Measurements from ENCODE around the gene BBS5.
"Not testable (repeated sequence)": the region's sequence is repeated elsewhere in the genome, so short reads cannot be mapped to it uniquely, and the experiment has no call there.

BBS5 gene

DNA sequence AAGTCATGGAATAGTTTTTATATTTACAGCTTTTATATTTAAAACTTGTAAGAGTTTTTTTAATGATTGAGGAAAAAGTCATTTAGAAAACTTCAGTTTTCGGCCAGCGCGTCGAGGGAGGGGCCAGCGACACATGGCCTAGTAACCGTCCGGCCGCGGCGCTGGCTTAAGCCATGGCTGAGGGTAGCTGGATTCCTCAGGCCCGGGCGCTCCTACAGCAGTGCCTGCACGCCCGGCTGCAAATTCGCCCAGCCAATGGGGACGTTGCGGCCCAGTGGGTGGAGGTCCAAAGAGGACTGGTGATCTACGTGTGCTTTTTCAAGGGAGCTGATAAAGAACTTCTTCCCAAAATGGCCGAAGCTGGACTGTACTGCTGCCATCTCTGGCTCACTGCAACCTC is 25.4 kb downstream of the BBS5 start:
- no peak for TF ChIP-seq FOXP2 (optimal IDR thresholded peaks at IDR 0.05; ENCODE audit: control extremely low read depth, extremely low read length, insufficient read depth)
- no peak for TF ChIP-seq EZH2 (IDR thresholded peaks at IDR 0.05)
- no peak for TF ChIP-seq POLR2AphosphoS5 (IDR thresholded peaks at IDR 0.05; ENCODE audit: borderline replicate concordance, low read depth, low read length)
- no peak for DNase-seq (ENCODE audit: low read depth, low spot score)
- Histone ChIP-seq H3K9me3 (ENCODE audit: low read depth, low read length) (no peaks in the 10 kb centered on the region), H3K9ac (ENCODE audit: insufficient read length) (no peak overlapping the region), H3K27ac (no peak overlapping the region), H3K4me3 (no peak overlapping the region), H3K36me3 (ENCODE audit: insufficient read depth, low read length) (no peaks in the 10 kb centered on the region)

DNA sequence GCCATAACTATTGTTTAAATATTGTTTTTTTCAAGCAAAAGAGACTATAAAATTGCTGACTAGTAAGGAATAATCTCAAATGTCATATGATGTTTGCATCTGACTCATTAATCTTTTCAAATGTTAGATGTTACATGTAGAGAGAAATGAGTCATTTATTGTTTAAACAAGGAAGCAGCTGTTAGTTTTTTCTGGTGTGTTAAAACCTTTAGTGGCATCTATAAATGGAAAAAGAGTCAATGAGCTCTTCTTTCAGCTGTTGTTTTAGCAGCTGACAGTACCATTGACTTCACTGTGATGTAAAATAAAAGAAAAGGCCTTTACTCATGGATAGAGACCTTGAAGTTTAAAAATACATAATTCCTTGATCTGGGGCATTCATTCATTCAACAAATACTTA is 28.4 kb downstream of the BBS5 start:
- no peak overlapping the region for H3K9ac ChIP-seq (ENCODE audit: insufficient read length)
- no peak for DNase-seq (ENCODE audit: low read depth, low spot score)
- TF ChIP-seq EZH2 (IDR thresholded peaks at IDR 0.05) (no peak), FOXP2 (optimal IDR thresholded peaks at IDR 0.05; ENCODE audit: control extremely low read depth, extremely low read length, insufficient read depth) (no peak), POLR2AphosphoS5 (IDR thresholded peaks at IDR 0.05; ENCODE audit: borderline replicate concordance, low read depth, low read length) (no peak)
- H3K27ac ChIP-seq, result no peak overlapping the region
- H3K36me3 ChIP-seq (ENCODE audit: insufficient read depth, low read length), result no peaks in the 10 kb centered on the region
- no peaks in the 10 kb centered on the region for H3K9me3 ChIP-seq (ENCODE audit: low read depth, low read length)
- H3K4me3 ChIP-seq, result no peak overlapping the region

- no peak within 1 kb of the TSS for H3K4me3 ChIP-seq
- no peak within 1 kb of the TSS for H3K27ac ChIP-seq
- no peak for DNase-seq (ENCODE audit: low read depth, low spot score)
- TF ChIP-seq EZH2 (IDR thresholded peaks at IDR 0.05), result no peak
- no peak for TF ChIP-seq FOXP2 (optimal IDR thresholded peaks at IDR 0.05; ENCODE audit: control extremely low read depth, extremely low read length, insufficient read depth)
- no peak for TF ChIP-seq POLR2AphosphoS5 (IDR thresholded peaks at IDR 0.05; ENCODE audit: borderline replicate concordance, low read depth, low read length)
- no peaks in the 10 kb centered on the region for H3K9me3 ChIP-seq (ENCODE audit: low read depth, low read length)
- no peak within 1 kb of the TSS for H3K9ac ChIP-seq (ENCODE audit: insufficient read length)
- no peaks in the 10 kb centered on the region for H3K36me3 ChIP-seq (ENCODE audit: insufficient read depth, low read length)
These were observed 30.1 kb downstream of the BBS5 start, which contains the start of gene KLHL41 for GRCh38 chr2:169509298-169509885. TSS of gene KLHL41 (plus strand) at chr2:169509702. CDS start at chr2:169509779, 77 bp downstream.

DNA sequence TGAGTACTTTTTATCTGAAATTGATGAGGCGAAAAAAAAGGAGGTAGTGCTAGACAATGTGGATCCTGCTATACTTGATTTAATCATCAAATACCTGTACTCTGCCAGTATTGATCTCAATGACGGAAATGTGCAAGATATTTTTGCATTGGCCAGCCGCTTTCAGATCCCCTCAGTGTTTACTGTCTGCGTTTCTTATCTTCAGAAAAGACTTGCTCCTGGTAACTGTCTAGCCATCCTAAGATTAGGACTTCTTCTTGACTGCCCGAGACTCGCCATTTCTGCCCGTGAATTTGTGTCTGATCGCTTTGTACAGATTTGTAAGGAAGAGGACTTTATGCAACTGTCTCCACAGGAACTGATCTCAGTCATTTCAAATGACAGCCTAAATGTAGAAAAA is 30.7 kb downstream of the BBS5 start:
- DNase-seq (ENCODE audit: low read depth, low spot score), result no peak
- Histone ChIP-seq H3K9ac (ENCODE audit: insufficient read length) (no peak overlapping the region), H3K27ac (no peak overlapping the region), H3K4me3 (no peak overlapping the region), H3K9me3 (ENCODE audit: low read depth, low read length) (no peaks in the 10 kb centered on the region), H3K36me3 (ENCODE audit: insufficient read depth, low read length) (no peaks in the 10 kb centered on the region)
- no peak for TF ChIP-seq FOXP2 (optimal IDR thresholded peaks at IDR 0.05; ENCODE audit: control extremely low read depth, extremely low read length, insufficient read depth)
- TF ChIP-seq EZH2 (IDR thresholded peaks at IDR 0.05), result no peak
- no peak for TF ChIP-seq POLR2AphosphoS5 (IDR thresholded peaks at IDR 0.05; ENCODE audit: borderline replicate concordance, low read depth, low read length)

- Histone ChIP-seq H3K36me3 (ENCODE audit: insufficient read depth, low read length) (no peaks in the 10 kb centered on the region), H3K9ac (ENCODE audit: insufficient read length) (no peak overlapping the region), H3K4me3 (no peak overlapping the region), H3K27ac (no peak overlapping the region), H3K9me3 (ENCODE audit: low read depth, low read length) (no peaks in the 10 kb centered on the region)
- TF ChIP-seq POLR2AphosphoS5 (IDR thresholded peaks at IDR 0.05; ENCODE audit: borderline replicate concordance, low read depth, low read length), result no peak
- TF ChIP-seq EZH2 (IDR thresholded peaks at IDR 0.05), result no peak
- no peak for TF ChIP-seq FOXP2 (optimal IDR thresholded peaks at IDR 0.05; ENCODE audit: control extremely low read depth, extremely low read length, insufficient read depth)
- DNase-seq (ENCODE audit: low read depth, low spot score), result no peak
These were observed 31.2 kb downstream of the BBS5 start for GRCh38 chr2:169510496-169510895.

DNA sequence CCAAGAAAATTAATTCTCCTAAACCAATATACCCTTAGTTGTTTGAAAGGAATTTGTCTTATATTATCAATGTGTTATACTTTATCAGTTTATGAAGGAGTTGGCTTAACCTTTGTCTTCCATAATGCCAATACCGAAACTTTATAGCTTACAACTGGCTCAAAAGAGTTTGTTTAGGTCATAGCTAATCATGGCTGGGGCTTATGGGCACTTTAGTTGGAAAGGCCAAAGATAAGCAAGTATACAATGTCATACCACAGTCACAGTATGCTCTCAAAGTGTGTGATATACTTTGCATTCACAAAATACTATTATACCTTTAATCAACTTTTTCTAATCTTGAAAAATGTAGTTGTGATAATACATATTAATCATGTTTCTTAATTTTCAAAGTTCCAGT is 32.5 kb downstream of the BBS5 start:
- Histone ChIP-seq H3K9ac (ENCODE audit: insufficient read length) (no peak overlapping the region), H3K36me3 (ENCODE audit: insufficient read depth, low read length) (no peaks in the 10 kb centered on the region), H3K9me3 (ENCODE audit: low read depth, low read length) (no peaks in the 10 kb centered on the region), H3K4me3 (no peak overlapping the region), H3K27ac (no peak overlapping the region)
- no peak for DNase-seq (ENCODE audit: low read depth, low spot score)
- TF ChIP-seq POLR2AphosphoS5 (IDR thresholded peaks at IDR 0.05; ENCODE audit: borderline replicate concordance, low read depth, low read length), result no peak
- TF ChIP-seq FOXP2 (optimal IDR thresholded peaks at IDR 0.05; ENCODE audit: control extremely low read depth, extremely low read length, insufficient read depth), result no peak
- TF ChIP-seq EZH2 (IDR thresholded peaks at IDR 0.05), result no peak

DNA sequence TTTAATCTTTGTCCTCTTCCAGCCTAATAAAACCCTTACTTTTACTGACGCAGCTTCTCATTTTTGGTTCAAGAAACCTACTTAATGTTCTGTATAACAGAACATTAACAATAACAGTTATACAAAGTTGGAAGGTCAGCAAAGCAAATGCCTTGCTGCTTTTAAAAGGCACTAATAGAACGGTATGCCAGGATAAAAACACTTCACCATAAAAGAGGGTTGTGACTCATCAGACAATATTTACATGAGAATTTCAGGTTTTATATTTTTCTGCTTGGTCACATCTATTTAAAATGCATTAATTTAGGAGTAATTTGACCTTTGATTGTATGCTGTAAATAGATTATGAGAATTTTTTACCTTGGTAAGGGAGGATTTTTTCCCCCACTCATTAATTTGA is 33.2 kb downstream of the BBS5 start:
- DNase-seq (ENCODE audit: low read depth, low spot score), result no peak

GRCh38 chr2:169513094-169513493 is 33.8 kb downstream of the BBS5 start:
- no peak for TF ChIP-seq POLR2AphosphoS5 (IDR thresholded peaks at IDR 0.05; ENCODE audit: borderline replicate concordance, low read depth, low read length)
- no peak for TF ChIP-seq EZH2 (IDR thresholded peaks at IDR 0.05)
- TF ChIP-seq FOXP2 (optimal IDR thresholded peaks at IDR 0.05; ENCODE audit: control extremely low read depth, extremely low read length, insufficient read depth), result no peak
- H3K9me3 ChIP-seq (ENCODE audit: low read depth, low read length), result no peaks in the 10 kb centered on the region
- H3K4me3 ChIP-seq, result no peak overlapping the region
- H3K36me3 ChIP-seq (ENCODE audit: insufficient read depth, low read length), result no peaks in the 10 kb centered on the region
- DNase-seq (ENCODE audit: low read depth, low spot score), result no peak
- no peak overlapping the region for H3K27ac ChIP-seq
- no peak overlapping the region for H3K9ac ChIP-seq (ENCODE audit: insufficient read length)

More for the DNA sequence above, 33.2 kb downstream of the BBS5 start:
- H3K4me3 ChIP-seq, result no peak overlapping the region
- H3K27ac ChIP-seq, result no peak overlapping the region
- H3K36me3 ChIP-seq (ENCODE audit: insufficient read depth, low read length), result no peaks in the 10 kb centered on the region
- H3K9me3 ChIP-seq (ENCODE audit: low read depth, low read length), result no peaks in the 10 kb centered on the region
- H3K9ac ChIP-seq (ENCODE audit: insufficient read length), result no peak overlapping the region
- no peak for TF ChIP-seq POLR2AphosphoS5 (IDR thresholded peaks at IDR 0.05; ENCODE audit: borderline replicate concordance, low read depth, low read length)

DNA sequence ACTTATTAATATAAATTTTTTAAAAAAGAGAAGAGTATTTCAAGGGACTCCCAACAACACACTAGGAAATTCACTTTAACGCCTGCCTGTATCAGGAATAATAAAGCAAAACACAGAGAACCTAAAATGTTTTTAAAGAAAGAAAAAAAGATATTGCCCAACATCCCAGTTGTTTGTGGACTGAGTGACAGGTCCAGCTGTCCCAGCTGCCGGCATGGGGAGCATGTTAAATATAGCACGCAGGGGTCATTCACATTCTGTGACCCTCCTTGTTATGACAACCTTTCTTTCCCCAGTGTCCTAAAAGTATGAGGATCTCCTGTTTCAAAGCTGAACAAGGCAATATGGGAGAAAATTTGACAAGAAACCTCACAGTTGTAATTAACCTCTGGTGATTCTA is 34.6 kb downstream of the BBS5 start:
- Histone ChIP-seq H3K4me3 (no peak overlapping the region), H3K27ac (no peak overlapping the region), H3K36me3 (ENCODE audit: insufficient read depth, low read length) (no peaks in the 10 kb centered on the region), H3K9me3 (ENCODE audit: low read depth, low read length) (no peaks in the 10 kb centered on the region), H3K9ac (ENCODE audit: insufficient read length) (no peak overlapping the region)
- TF ChIP-seq EZH2 (IDR thresholded peaks at IDR 0.05) (no peak), FOXP2 (optimal IDR thresholded peaks at IDR 0.05; ENCODE audit: control extremely low read depth, extremely low read length, insufficient read depth) (no peak), POLR2AphosphoS5 (IDR thresholded peaks at IDR 0.05; ENCODE audit: borderline replicate concordance, low read depth, low read length) (no peak)
- DNase-seq (ENCODE audit: low read depth, low spot score), result no peak

DNA sequence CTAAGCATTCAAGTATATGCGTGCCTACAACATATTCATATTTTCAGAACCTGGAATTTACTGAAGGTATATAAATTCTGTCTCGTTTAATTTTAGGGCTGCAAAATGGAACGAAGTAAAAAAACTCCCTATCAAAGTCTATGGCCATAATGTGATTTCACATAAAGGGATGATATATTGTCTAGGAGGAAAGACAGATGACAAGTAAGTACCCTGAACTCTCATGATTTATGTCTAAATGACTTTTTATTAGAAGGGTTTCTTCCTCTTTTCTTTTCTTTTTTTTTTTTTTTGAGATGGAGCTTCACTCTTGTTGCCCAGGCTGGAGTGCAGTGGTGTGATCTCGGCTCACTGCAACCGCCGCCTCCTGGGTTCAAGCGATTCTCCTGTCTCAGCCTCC is 35.5 kb downstream of the BBS5 start:
- H3K36me3 ChIP-seq (ENCODE audit: insufficient read depth, low read length); H3K9me3 ChIP-seq (ENCODE audit: low read depth, low read length); DNase-seq (ENCODE audit: low read depth, low spot score); H3K9ac ChIP-seq (ENCODE audit: insufficient read length); H3K4me3 ChIP-seq; H3K27ac ChIP-seq: not testable (repeated sequence)

- not testable (repeated sequence) for H3K36me3 ChIP-seq (ENCODE audit: insufficient read depth, low read length); H3K4me3 ChIP-seq; DNase-seq (ENCODE audit: low read depth, low spot score); H3K9me3 ChIP-seq (ENCODE audit: low read depth, low read length); H3K9ac ChIP-seq (ENCODE audit: insufficient read length); H3K27ac ChIP-seq
These were observed 37.2 kb downstream of the BBS5 start for GRCh38 chr2:169516488-169516995.

Data from SK-N-MC (cell line).